ENCODE data around the gene PKD1.

PKD1 gene

GRCh38 chr16:2046893-2047329 lies 88.8 kb downstream of the PKD1 start:
- no peak for DNase-seq (ENCODE audit: low spot score)

GRCh38 chr16:2045965-2046892 lies 89.5 kb downstream of the PKD1 start:
- no peak for DNase-seq (ENCODE audit: low spot score)

- no peak for DNase-seq (ENCODE audit: low spot score)
Observed at GRCh38 chr16:2044541-2044940, 91.2 kb downstream of the PKD1 start.

- peak; percentile 62 for DNase-seq (ENCODE audit: low spot score)
Observed at GRCh38 chr16:2043667-2044451, 91.8 kb downstream of the PKD1 start.

DNA sequence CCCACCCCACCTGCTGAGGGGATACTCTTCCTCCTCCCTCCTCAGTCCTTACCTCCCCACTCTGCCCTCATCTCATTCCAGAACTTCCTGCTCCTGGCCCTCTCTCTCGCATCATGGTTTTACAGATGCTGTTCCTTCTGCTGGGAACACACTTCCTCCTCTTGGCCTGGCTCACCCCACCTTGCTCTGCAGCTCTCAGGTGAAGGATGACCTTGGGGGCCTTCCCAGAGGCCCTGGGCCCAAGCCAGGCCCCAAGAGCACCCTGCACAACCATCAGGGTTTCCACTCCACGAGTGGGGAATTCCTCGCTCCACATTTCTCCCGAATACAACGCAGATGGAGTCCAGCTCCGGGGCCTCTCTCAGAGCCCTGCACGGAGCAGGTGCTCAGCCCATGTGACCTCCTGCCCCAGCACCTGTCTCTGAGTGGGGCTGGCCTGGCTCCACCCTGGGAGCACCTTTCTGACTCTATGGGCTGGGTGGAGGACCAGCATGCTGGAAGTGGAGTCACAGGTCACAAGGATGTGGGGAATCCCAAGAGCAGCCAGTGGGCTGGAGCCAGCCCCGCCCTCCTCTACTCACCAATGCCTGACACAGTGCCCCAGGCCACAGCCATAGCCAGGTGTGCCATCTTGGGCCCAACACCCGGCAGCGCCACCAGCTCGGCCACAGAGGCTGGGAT lies 92.6 kb downstream of the PKD1 start:
- no peak for DNase-seq (ENCODE audit: low spot score)

- DNase-seq (ENCODE audit: low spot score): no peak
Observed at GRCh38 chr16:2042171-2042985, 93.3 kb downstream of the PKD1 start.

DNA sequence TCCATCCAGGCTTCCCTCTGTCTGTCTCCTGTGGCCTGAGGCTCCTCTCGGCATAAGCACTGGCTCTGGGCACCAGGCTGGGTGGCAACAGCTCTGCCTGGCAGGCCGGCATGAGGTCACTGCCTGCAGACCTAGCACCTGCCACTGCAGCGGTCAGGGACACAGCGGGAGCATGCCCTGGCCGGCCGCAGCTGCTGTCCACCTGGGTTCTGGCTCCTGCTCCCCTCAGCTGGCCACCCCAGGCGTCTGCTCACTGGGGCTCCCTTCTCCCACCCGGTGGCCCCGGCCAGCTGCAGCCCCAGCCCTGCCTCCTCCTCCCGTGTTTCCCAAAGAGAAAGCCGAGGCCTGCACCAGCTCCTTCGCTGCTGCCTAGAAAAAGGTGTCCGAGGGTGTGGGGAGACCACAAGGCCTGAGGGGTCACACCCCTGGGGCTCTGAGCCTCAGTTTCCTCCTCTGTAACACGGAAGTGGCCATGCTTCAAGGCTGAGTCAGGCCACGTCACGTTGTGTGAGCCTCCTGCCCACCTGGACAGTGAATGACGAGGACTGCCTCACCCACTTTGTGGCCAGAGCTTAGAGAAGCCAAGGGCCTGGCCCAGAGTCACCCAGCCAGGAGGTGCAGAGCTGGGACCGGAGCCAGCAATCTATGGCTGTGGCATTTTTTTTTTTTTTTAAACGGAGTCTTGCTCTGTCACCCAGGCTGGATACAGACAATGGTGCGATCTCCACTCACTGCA lies 94.7 kb downstream of the PKD1 start:
- no peak for DNase-seq (ENCODE audit: low spot score)

DNA sequence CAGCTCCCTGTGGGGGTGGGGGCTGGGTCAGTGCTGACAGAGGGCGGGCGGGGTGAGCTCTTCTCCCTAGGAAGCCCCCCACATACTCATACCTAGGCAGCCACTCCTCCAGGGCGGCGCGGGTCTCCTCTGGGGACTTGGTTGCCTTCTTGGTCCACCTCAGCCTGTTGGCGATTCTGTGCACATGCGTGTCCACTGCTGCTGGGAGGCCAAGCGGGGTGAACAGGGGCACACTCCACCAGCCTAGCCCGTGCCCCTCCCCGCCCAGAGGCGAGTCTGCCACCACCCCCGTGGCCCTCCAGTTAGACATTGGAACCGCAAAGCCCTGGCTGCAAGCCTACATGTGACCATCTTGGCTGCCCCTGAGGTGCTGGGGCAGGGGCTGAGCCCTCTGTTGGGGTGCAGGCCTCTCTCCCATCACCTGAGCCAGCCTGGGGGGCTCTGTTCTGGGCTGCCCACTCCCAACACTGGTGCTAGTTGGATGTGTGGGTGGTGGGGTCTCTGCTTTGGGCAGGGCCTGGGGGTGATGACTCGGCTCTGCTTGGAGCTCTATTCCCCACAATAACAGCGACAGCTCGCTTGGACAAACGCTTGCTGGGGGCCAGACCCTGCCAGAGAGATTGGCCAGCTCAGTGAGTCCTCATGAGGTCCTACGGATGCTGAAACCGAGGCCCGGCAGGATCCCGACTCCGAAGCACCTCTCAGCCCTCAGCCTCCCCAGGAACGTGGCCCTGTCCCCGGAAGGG lies 95.5 kb downstream of the PKD1 start:
- no peak for DNase-seq (ENCODE audit: low spot score)

DNA sequence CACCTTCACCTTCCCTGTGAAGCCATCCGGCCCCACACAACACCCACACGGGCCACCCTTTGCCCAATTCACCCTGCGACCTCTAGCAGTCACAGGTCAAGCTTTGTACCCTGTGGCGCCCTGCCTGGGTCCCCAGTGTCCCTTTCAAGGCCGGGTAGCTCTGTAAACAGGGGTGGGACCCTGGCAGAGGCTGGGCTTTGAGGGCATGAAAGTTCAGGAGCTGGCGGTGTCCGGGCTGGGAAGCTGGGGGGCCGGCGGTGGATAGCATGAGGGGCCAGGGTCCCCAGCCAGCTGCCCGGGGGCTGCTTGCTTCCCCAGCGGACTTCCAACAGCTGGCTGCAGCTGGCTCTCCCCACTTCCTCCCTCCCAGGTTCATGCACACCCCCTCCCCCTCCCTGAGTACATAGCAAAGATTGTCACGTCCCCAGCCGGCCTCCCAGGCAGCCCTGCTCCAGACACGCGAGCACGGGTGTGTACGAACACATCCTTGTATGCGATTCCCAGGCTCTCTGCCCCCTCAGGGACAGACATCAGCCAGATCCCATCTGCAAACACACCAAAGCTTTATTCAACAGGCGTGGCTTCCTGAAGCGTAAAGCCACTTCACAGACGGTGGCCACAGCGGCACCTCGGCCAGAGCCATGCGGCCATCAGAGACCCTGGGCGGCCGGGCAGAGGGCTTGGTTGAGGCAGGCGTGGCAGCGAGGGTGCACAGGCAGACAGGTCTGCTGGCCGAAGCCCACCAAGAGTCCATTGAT lies 96.2 kb downstream of the PKD1 start:
- no peak for DNase-seq (ENCODE audit: low spot score)

Data from putamen (tissue), 1 donor.